GM12872 (cell line): ENCODE data around the gene PCDH9.

Experiments used
- CTCF ChIP-seq: IDR thresholded peaks from 3 replicates; pipeline ENCODE4 v1.5.1; 2011; ENCODE audit warnings: low read depth, mild to moderate bottlenecking, low read length, moderate library complexity; ENCODE audit not compliant: insufficient read depth

The PCDH9 gene

GRCh38 chr13:66508153-66508909 is 721.8 kb downstream of the PCDH9 start:
- no peak for TF ChIP-seq CTCF

- no peak for TF ChIP-seq CTCF
Measured at GRCh38 chr13:66506979-66507378, 723.2 kb downstream of the PCDH9 start.

GRCh38 chr13:66506051-66506777 is 723.9 kb downstream of the PCDH9 start:
- no peak for TF ChIP-seq CTCF

- no peak for TF ChIP-seq CTCF
Measured at GRCh38 chr13:66503890-66504289, 726.2 kb downstream of the PCDH9 start.

- no peak for TF ChIP-seq CTCF
Measured at GRCh38 chr13:66501181-66501580, 729.0 kb downstream of the PCDH9 start.

GRCh38 chr13:66492479-66492878 is 737.7 kb downstream of the PCDH9 start:
- TF ChIP-seq CTCF: peak; percentile 27; the same call in 1 of the 3 replicates

GRCh38 chr13:66491251-66491650 is 738.9 kb downstream of the PCDH9 start:
- TF ChIP-seq CTCF: no peak
